Nephron (organoid): ENCODE measurements around the gene DNLZ.

Experiments
- H3K27ac Mint-ChIP-seq, 3 experiments: 2 replicates each; pipeline ENCODE4 v1.8.0; 2020; ENCODE audit warnings: mixed read lengths in 3 of 3, mild to moderate bottlenecking in 2 of 3, moderate library complexity in 1 of 3
- H3K27me3 Mint-ChIP-seq: 2 replicates; pipeline ENCODE4 v1.8.0; 2021; ENCODE audit warnings: low read depth, mild to moderate bottlenecking, moderate library complexity, mixed read lengths
- H3K36me3 Mint-ChIP-seq: 2 replicates; pipeline ENCODE4 v1.8.0; 2020; ENCODE audit warnings: low read depth, mixed read lengths
- H3K4me1 Mint-ChIP-seq: 2 replicates; pipeline ENCODE4 v1.8.0; 2020; ENCODE audit warnings: mixed read lengths
- H3K4me3 Mint-ChIP-seq, 3 experiments: 2 replicates each; pipeline ENCODE4 v1.8.0; 2020; ENCODE audit warnings: mild to moderate bottlenecking in 3 of 3, mixed read lengths in 3 of 3, moderate library complexity in 2 of 3
- H3K9me3 Mint-ChIP-seq: 2 replicates; pipeline ENCODE4 v1.8.0; 2020; ENCODE audit warnings: mixed read lengths
- CTCF ChIP-seq, 3 experiments: fragments of 200-600 bp; sonication (generic); IDR thresholded peaks; one replicate each; pipeline ENCODE4 v1.5.0; 2021; ENCODE audit warnings: antibody characterized with exemption in 3 of 3; ENCODE audit not compliant: unreplicated experiment in 3 of 3

Gene DNLZ

GRCh38 chr9:136379891-136380290 lies 16.3 kb upstream of the DNLZ start:
- Mint-ChIP-seq H3K4me3 (no peak overlapping the region), H3K36me3 (peaks cover 6% of the 10 kb centered on the region), H3K27ac (no peak overlapping the region), H3K4me1 (no peaks in the 10 kb centered on the region), H3K27me3 (no peaks in the 10 kb centered on the region), H3K9me3 (no peaks in the 10 kb centered on the region)
- TF ChIP-seq CTCF (IDR thresholded peaks at IDR 0.05; ENCODE audit: unreplicated experiment in 3 of 3) = no peak

GRCh38 chr9:136379401-136379800 lies 15.9 kb upstream of the DNLZ start:
- Mint-ChIP-seq H3K4me3 (no peak overlapping the region), H3K9me3 (no peaks in the 10 kb centered on the region), H3K36me3 (peaks cover under 1% of the 10 kb centered on the region), H3K27me3 (no peaks in the 10 kb centered on the region), H3K27ac (no peak overlapping the region), H3K4me1 (no peaks in the 10 kb centered on the region)
- TF ChIP-seq CTCF (IDR thresholded peaks at IDR 0.05; ENCODE audit: unreplicated experiment in 3 of 3) = no peak

- no peaks in the 10 kb centered on the region for H3K4me1 Mint-ChIP-seq
- no peaks in the 10 kb centered on the region for H3K9me3 Mint-ChIP-seq
- H3K36me3 Mint-ChIP-seq = no peaks in the 10 kb centered on the region
- no peak overlapping the region for H3K4me3 Mint-ChIP-seq
- no peaks in the 10 kb centered on the region for H3K27me3 Mint-ChIP-seq
- TF ChIP-seq CTCF (IDR thresholded peaks at IDR 0.05; ENCODE audit: unreplicated experiment in 3 of 3) = no peak
- H3K27ac Mint-ChIP-seq = no peak overlapping the region
Measured at GRCh38 chr9:136379003-136379287, 15.4 kb upstream of the DNLZ start.

- Mint-ChIP-seq H3K4me3 (no peak overlapping the region), H3K27ac (no peak overlapping the region), H3K9me3 (no peaks in the 10 kb centered on the region), H3K4me1 (no peaks in the 10 kb centered on the region), H3K27me3 (no peaks in the 10 kb centered on the region), H3K36me3 (no peaks in the 10 kb centered on the region)
- no peak for TF ChIP-seq CTCF (IDR thresholded peaks at IDR 0.05; ENCODE audit: unreplicated experiment in 3 of 3)
Measured at GRCh38 chr9:136378170-136379002, 14.8 kb upstream of the DNLZ start.

- Mint-ChIP-seq H3K4me1 (no peaks in the 10 kb centered on the region), H3K27ac (no peak overlapping the region), H3K36me3 (no peaks in the 10 kb centered on the region), H3K4me3 (no peak overlapping the region), H3K27me3 (no peaks in the 10 kb centered on the region), H3K9me3 (no peaks in the 10 kb centered on the region)
- TF ChIP-seq CTCF (IDR thresholded peaks at IDR 0.05; ENCODE audit: unreplicated experiment in 3 of 3) = no peak
Measured at GRCh38 chr9:136377341-136378169, 14.0 kb upstream of the DNLZ start.
